ENCODE results near the gene POC5. TPM values are rescaled to one million over a fixed set of nuclear protein-coding genes. Genes with fewer than 3 reads are reported as not detected.

Gene POC5
- 14.9 and 20.1 TPM in 2 replicates for total RNA-seq

DNA sequence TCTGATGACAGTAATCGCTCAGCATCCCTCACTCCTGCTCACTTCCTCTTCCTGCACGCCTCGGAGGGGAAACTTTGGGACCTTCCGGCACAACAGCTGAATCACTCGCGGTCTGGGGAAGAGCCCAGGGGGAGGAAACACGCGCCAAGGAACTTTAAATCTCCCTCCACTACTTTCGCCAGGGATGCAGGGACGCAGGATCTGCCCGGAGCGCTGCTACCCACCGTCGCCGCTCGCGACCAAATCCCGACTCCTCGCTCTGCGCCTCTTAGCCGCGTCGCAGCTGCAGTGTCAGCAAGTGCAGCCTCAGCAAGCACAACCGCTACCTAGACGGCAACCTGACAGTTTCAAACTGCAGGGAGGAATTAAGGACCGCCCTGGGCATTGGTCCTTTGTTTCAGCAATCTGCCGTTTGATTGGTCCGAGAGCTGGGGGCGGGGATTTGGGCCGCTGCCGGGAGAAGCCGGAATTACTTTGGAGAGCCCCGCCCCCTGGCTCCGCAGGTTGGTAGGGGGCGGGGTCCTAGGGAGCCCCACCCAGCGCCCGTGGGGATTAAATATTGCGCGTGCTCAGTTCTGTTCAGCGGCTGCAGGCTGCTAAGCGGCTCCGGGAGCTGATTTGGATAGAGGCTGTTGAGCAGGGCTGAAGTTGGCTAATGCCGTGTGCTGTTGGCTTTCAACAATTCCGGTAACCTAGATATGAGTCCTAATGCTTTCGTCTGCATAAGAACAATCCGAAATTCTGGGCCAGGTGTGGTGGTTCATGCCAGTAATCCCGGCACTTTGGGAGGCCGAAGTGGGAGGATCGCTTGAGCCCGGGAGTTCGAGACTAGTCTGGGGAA lies at the start of gene POC5:
Gene POC5, minus strand, starts transcription at position 356 of the 841 bp plus-strand sequence. CDS start 4,500 bp downstream, outside the sequence.

Small RNA genes lying within 50 kb of the gene (small RNA-seq; reads per million reads assigned to genes)
- gene RNU6-680P, result not detected

Other genes starting within 250 kb of the POC5 start
- 38.0 and 40.8 TPM in 2 replicates for gene CERT1, start 205.8 kb downstream of the POC5 start, total RNA-seq
- gene POLK, start 205.5 kb downstream of the POC5 start, total RNA-seq, result 49.8 and 55.5 TPM in 2 replicates
- gene ANKDD1B, start 106.0 kb downstream of the POC5 start, total RNA-seq, result 0.14 and 0.27 TPM in 2 replicates

Measured in thoracic aorta endothelial cell (primary cell).